ENCODE results near the gene METRNL. TPM values are rescaled to one million over a fixed set of nuclear protein-coding genes. Genes with fewer than 3 reads are reported as not detected.

Gene METRNL
- total RNA-seq, 2 experiments from 2014 or later, result 23.3 to 24.1 TPM

DNA sequence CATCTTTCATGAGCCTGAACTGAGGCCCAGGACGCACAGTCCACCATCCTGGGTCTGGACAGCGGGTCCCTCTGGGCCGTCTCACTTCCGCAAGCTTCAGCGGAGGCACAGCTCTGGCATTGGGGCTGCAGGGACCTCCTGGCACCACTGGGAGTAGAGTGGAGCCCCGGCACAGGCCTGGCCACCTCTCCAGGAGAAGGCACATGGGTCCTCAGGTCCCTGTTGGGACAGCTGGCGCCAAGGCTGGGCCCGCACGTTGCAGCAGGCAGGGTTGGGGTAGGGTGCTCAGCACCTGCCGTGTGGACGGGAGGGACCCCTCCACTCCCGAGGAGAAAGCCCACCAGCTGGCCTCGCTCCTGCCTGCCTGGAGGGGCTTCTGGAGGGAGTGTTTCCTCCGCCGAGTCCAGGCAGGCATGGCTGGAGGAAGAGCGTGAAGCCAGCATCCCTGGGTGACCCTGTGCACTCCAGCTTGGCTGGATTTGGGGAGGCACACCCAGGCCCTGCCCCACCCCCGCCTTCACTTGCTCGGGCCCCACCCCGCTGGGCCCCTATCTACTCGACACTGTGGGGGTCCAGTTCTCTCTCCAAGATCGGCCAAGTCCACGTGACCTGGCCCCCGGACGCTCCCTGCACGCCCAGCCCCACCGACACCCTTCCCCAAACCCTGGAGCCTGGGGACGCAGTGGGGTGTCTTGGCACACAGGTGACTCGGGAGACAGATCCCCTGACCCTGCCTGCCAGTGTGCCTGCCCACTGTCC, 6.6 kb upstream of the METRNL start:
- Mint-ChIP-seq H3K4me1 (ENCODE audit: low read depth) (peaks cover 27% of the 10 kb centered on the region), H3K9me3 (no peaks in the 10 kb centered on the region), H3K27me3 (peaks cover 4% of the 10 kb centered on the region), H3K27ac (no peak overlapping the region), H3K4me3 (no peak overlapping the region), H3K36me3 (ENCODE audit: low read depth) (no peaks in the 10 kb centered on the region)
- ChIA-PET CTCF (no interaction called here), POLR2A (interaction anchor here (1.6 kb wide), 1 partner anchor 24 kb away, joined by 3 read pairs; no protein-coding TSS in a partner anchor)
- ATAC-seq (no peak), DNase-seq (no peak)
- TF ChIP-seq, protein P1, sequence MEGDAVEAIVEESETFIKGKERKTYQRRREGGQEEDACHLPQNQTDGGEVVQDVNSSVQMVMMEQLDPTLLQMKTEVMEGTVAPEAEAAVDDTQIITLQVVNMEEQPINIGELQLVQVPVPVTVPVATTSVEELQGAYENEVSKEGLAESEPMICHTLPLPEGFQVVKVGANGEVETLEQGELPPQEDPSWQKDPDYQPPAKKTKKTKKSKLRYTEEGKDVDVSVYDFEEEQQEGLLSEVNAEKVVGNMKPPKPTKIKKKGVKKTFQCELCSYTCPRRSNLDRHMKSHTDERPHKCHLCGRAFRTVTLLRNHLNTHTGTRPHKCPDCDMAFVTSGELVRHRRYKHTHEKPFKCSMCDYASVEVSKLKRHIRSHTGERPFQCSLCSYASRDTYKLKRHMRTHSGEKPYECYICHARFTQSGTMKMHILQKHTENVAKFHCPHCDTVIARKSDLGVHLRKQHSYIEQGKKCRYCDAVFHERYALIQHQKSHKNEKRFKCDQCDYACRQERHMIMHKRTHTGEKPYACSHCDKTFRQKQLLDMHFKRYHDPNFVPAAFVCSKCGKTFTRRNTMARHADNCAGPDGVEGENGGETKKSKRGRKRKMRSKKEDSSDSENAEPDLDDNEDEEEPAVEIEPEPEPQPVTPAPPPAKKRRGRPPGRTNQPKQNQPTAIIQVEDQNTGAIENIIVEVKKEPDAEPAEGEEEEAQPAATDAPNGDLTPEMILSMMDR (IDR thresholded peaks at IDR 0.05), result no peak
- intact Hi-C loops (cut with micrococcal nuclease), result no loop called here

DNA sequence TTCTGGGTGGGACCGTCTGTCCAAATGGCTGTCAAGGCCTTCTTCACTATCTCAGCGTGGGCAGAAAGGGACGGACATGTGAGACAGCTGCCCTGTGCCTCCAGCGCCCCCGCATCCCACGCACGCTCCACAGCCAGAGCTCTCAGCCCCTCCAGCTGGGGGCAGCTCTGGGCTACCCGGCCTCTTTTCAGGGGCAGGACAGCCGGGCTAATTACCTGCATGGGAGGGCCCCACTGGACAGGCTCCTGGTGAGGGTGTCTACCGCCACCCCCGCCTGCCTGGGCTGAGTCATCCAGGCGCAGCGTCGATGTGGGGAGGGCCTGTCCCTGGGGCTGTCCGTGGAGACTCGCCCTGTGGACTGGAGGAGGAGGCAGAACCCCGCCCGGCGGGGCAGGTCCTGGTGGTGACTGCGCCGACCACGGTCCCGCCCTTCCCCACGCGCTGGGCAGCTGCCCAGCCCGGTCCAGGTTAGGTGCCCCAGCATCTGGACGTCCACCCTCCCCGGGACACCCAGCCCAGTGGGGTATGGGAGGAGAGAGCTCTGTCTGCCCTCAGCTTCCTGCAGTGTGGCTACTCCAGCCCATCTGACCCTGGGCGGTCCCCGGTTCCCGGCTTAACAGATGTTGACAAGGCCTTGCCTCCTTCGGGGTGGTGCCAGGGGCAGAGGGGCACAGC, 5.9 kb upstream of the METRNL start:
- Mint-ChIP-seq H3K4me3 (no peak overlapping the region), H3K4me1 (ENCODE audit: low read depth) (peaks cover 25% of the 10 kb centered on the region), H3K9me3 (no peaks in the 10 kb centered on the region), H3K36me3 (ENCODE audit: low read depth) (no peaks in the 10 kb centered on the region), H3K27me3 (peaks cover 8% of the 10 kb centered on the region), H3K27ac (no peak overlapping the region)
- intact Hi-C loops (cut with micrococcal nuclease), result no loop called here
- DNase-seq (no peak), ATAC-seq (peak; percentile 26)
- TF ChIP-seq, protein P1 (IDR thresholded peaks at IDR 0.05), result no peak
- ChIA-PET CTCF (no interaction called here), POLR2A (interaction anchor here (1.6 kb wide), 1 partner anchor 25 kb away, joined by 3 read pairs; no protein-coding TSS in a partner anchor)

DNA sequence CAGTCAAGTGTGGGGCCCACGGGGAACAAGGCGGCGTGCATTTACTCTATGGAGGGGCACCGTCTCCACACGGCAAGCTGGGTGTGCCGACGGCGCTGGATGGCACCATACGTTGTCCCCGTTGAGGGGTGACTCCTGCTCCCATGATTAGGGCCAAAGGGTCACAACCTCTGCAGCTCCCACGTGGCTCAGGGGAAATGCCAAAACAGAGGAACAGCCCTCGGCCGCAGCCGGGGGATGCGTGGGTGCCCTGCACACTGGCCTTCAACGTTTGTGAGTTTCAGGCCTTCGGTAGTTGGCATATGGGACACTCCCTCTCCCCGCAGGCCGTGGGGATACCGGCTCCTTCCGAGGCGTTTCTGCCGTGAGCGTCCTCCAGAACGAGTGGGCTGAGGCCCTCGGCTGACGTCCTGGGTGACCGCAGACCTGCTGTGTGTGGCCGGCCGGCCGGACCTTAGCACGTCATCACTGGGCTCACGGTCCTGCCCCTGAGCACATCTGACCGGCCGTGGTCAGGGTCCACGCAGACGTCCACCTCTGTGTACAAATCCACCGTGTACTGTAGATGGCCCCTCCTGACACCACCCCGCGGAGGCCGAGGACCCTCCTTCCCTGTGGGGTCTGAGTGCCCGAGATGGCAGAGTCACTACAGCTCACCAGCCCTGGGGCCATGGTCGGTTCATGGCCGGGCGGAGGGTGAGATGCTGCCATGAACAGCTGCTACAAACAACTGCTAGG, 4.8 kb upstream of the METRNL start:
- Mint-ChIP-seq H3K4me1 (ENCODE audit: low read depth) (peaks cover 18% of the 10 kb centered on the region), H3K36me3 (ENCODE audit: low read depth) (no peaks in the 10 kb centered on the region), H3K27me3 (peaks cover 6% of the 10 kb centered on the region), H3K9me3 (no peaks in the 10 kb centered on the region), H3K4me3 (no peak overlapping the region), H3K27ac (no peak overlapping the region)
- ChIA-PET POLR2A (no interaction called here), CTCF (no interaction called here)
- ATAC-seq (no peak), DNase-seq (no peak)
- intact Hi-C loops (cut with micrococcal nuclease), result no loop called here
- TF ChIP-seq, protein P1 (IDR thresholded peaks at IDR 0.05), result no peak

DNA sequence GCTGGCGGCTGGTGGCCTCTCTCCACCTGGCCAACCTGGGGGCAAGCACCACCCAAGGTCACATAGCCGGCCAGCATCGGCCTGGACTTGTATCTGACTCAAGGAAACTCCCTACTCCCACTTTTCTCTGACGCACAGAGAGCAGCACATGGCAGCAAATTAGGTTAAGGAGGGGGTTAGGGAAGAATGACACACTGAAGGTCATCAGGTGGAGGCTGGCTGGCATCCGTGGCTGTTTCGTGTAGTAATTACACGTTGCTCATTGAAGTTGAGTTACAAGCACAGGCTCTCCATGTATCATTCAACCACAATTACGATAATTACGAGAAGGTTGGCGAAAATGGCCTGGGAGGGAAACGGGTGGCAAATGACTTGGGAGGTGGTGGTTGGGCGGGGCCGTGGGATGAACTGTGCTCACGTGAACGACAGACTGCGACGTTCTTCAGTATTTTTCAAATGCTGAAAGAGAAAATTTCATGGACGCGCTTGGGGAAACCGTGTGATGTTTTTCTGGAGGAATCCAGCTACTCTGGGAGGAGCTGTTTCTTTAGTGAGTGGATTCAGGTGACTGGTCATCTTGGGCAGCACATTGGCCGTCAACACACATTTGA, 4.0 kb upstream of the METRNL start:
- Mint-ChIP-seq H3K4me3 (no peak overlapping the region), H3K27me3 (peaks cover 6% of the 10 kb centered on the region), H3K36me3 (ENCODE audit: low read depth) (no peaks in the 10 kb centered on the region), H3K9me3 (no peaks in the 10 kb centered on the region), H3K4me1 (ENCODE audit: low read depth) (peaks cover 17% of the 10 kb centered on the region), H3K27ac (no peak overlapping the region)
- CTCF ChIA-PET, result no interaction called here
- no peak for ATAC-seq
- POLR2A ChIA-PET, result no interaction called here
- TF ChIP-seq, protein P1 (IDR thresholded peaks at IDR 0.05), result no peak
- no peak for DNase-seq
- intact Hi-C loops (cut with micrococcal nuclease), result no loop called here

All from activated CD8-positive, alpha-beta T cell treated with anti-CD3 and anti-CD28 coated beads for 36 hours (primary cell).